Osteoblast (primary cell): ENCODE results near the gene CDH5. TPM values are rescaled to one million over a fixed set of nuclear protein-coding genes. Genes with fewer than 3 reads are reported as not detected.

ENCODE experiments used
- DNase-seq: peaks from one replicate; pipeline ENCODE4 v3.0.0; 2011; ENCODE audit warnings: low spot score, mixed read lengths; ENCODE audit not compliant: insufficient read length; ENCODE audit errors: missing footprints
- H2AFZ ChIP-seq: 2 replicates; pipeline ENCODE4 v1.6.0; 2011; ENCODE audit warnings: mild to moderate bottlenecking, low read length
- H3K27ac ChIP-seq: 2 replicates; pipeline ENCODE4 v1.5.1; 2011; ENCODE audit warnings: mild to moderate bottlenecking, low read depth, low read length, moderate library complexity
- H3K27me3 ChIP-seq: 2 replicates; pipeline ENCODE4 v1.6.0; 2012; ENCODE audit warnings: mild to moderate bottlenecking, control low read depth, inconsistent platforms, low read length, moderate library complexity; ENCODE audit not compliant: insufficient read depth
- H3K36me3 ChIP-seq: 2 replicates; pipeline ENCODE4 v1.5.1; 2011; ENCODE audit warnings: mild to moderate bottlenecking, low read length, control low read depth, moderate library complexity; ENCODE audit not compliant: insufficient read depth
- H3K4me1 ChIP-seq: 2 replicates; pipeline ENCODE4 v1.5.1; 2011; ENCODE audit warnings: mild to moderate bottlenecking, low read length, control low read depth, moderate library complexity; ENCODE audit not compliant: insufficient read depth
- H3K4me2 ChIP-seq: 2 replicates; pipeline ENCODE4 v1.6.0; 2011; ENCODE audit warnings: mild to moderate bottlenecking, low read length; ENCODE audit not compliant: insufficient read depth
- H3K4me3 ChIP-seq: fragments of 200-600 bp; sonication (generic); 3 replicates; pipeline ENCODE4 v1.5.1; 2012; ENCODE audit warnings: mild to moderate bottlenecking, low read length, inconsistent platforms; ENCODE audit not compliant: insufficient read depth
- H3K79me2 ChIP-seq: 2 replicates; pipeline ENCODE4 v1.6.0; 2012; ENCODE audit warnings: mild to moderate bottlenecking, low read length, control low read depth, inconsistent platforms; ENCODE audit not compliant: insufficient read depth
- H3K9me3 ChIP-seq: 2 replicates; pipeline ENCODE4 v1.5.1; 2011; ENCODE audit warnings: low read depth, low read length, control low read depth
- H4K20me1 ChIP-seq: 2 replicates; pipeline ENCODE4 v1.6.0; 2012; ENCODE audit warnings: mild to moderate bottlenecking, low read length, control low read depth; ENCODE audit not compliant: insufficient read depth
- CTCF ChIP-seq: IDR thresholded peaks from 2 replicates; pipeline ENCODE4 v1.5.1; 2011; ENCODE audit warnings: mild to moderate bottlenecking, low read depth, low read length, moderate library complexity; ENCODE audit errors: extremely low read depth
- total RNA-seq: library from RNA; depleted of rRNA; stranded (reverse); fragments of >200 nt; gene quantifications from 2 replicates; pipeline ENCODE4 v1.2.3, GENCODE V29; 2012

CDH5 gene
- total RNA-seq, 1 donor, result 0.72 TPM

GRCh38 chr16:66337463-66338188 is 28.9 kb upstream of the CDH5 start:
- H3K27ac ChIP-seq, result no peak overlapping the region
- peaks cover 4% of the 10 kb centered on the region for H3K4me1 ChIP-seq
- H4K20me1 ChIP-seq, result no peaks in the 10 kb centered on the region
- H3K4me3 ChIP-seq, result no peak overlapping the region
- no peaks in the 10 kb centered on the region for H3K9me3 ChIP-seq
- H3K27me3 ChIP-seq, result peaks cover 49% of the 10 kb centered on the region
- no peak for TF ChIP-seq CTCF
- DNase-seq, result no peak
- H3K79me2 ChIP-seq, result no peaks in the 10 kb centered on the region
- H2AFZ ChIP-seq, result no peak overlapping the region
- H3K36me3 ChIP-seq, result no peaks in the 10 kb centered on the region
- no peak overlapping the region for H3K4me2 ChIP-seq

- Histone ChIP-seq H3K4me1 (no peaks in the 10 kb centered on the region), H3K4me2 (no peak overlapping the region), H3K36me3 (no peaks in the 10 kb centered on the region), H2AFZ (no peak overlapping the region), H3K9me3 (no peaks in the 10 kb centered on the region), H3K27ac (no peak overlapping the region), H4K20me1 (no peaks in the 10 kb centered on the region), H3K27me3 (peaks cover 31% of the 10 kb centered on the region), H3K4me3 (no peak overlapping the region), H3K79me2 (no peaks in the 10 kb centered on the region)
- TF ChIP-seq CTCF, result peak; percentile 75
- no peak for DNase-seq
Observed at GRCh38 chr16:66342294-66342900, 24.1 kb upstream of the CDH5 start.

- Histone ChIP-seq H4K20me1 (no peaks in the 10 kb centered on the region), H3K4me1 (no peaks in the 10 kb centered on the region), H3K9me3 (no peaks in the 10 kb centered on the region), H3K27ac (no peak overlapping the region), H3K79me2 (no peaks in the 10 kb centered on the region), H3K4me2 (no peak overlapping the region), H3K27me3 (peaks cover 21% of the 10 kb centered on the region), H2AFZ (no peak overlapping the region), H3K4me3 (no peak overlapping the region), H3K36me3 (no peaks in the 10 kb centered on the region)
- no peak for DNase-seq
- peak; percentile 86 for TF ChIP-seq CTCF
Observed at GRCh38 chr16:66344533-66345145, 21.9 kb upstream of the CDH5 start.

- Histone ChIP-seq H3K9me3 (no peaks in the 10 kb centered on the region), H3K4me3 (no peak overlapping the region), H3K36me3 (no peaks in the 10 kb centered on the region), H3K79me2 (no peaks in the 10 kb centered on the region), H3K27ac (no peak overlapping the region), H3K27me3 (peaks cover 14% of the 10 kb centered on the region), H3K4me1 (no peaks in the 10 kb centered on the region), H3K4me2 (no peak overlapping the region), H4K20me1 (no peaks in the 10 kb centered on the region), H2AFZ (no peak overlapping the region)
- no peak for DNase-seq
- TF ChIP-seq CTCF, result no peak
Observed at GRCh38 chr16:66346221-66346620, 20.3 kb upstream of the CDH5 start.
